OCI-LY3 (cell line): ENCODE measurements around the gene COL1A1.

Experiments
- CTCF ChIP-seq: fragments of 200-600, 300-600 bp; sonication (generic); IDR thresholded peaks from 2 replicates; pipeline ENCODE4 v1.5.1; 2014; ENCODE audit warnings: antibody characterized with exemption, low read length, low read depth
- EZH2phosphoT487 ChIP-seq: fragments of 200-600 bp; shearing (Covaris generic); IDR thresholded peaks from 2 replicates; pipeline ENCODE4 v1.6.1; 2018; ENCODE audit warnings: antibody characterized with exemption, mixed run types, low read depth

GRCh38 chr17:50220811-50221210 lies 19.4 kb upstream of the COL1A1 start:
- no peak for TF ChIP-seq CTCF
- TF ChIP-seq EZH2phosphoT487: no peak
